ENCODE results near the gene S1PR3.

GRCh38 chr9:89022902-89023301, 31.6 kb downstream of the S1PR3 start:
- TF ChIP-seq, protein P1, sequence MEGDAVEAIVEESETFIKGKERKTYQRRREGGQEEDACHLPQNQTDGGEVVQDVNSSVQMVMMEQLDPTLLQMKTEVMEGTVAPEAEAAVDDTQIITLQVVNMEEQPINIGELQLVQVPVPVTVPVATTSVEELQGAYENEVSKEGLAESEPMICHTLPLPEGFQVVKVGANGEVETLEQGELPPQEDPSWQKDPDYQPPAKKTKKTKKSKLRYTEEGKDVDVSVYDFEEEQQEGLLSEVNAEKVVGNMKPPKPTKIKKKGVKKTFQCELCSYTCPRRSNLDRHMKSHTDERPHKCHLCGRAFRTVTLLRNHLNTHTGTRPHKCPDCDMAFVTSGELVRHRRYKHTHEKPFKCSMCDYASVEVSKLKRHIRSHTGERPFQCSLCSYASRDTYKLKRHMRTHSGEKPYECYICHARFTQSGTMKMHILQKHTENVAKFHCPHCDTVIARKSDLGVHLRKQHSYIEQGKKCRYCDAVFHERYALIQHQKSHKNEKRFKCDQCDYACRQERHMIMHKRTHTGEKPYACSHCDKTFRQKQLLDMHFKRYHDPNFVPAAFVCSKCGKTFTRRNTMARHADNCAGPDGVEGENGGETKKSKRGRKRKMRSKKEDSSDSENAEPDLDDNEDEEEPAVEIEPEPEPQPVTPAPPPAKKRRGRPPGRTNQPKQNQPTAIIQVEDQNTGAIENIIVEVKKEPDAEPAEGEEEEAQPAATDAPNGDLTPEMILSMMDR (conservative IDR thresholded peaks at IDR 0.05): no peak
- no peak for TF ChIP-seq EZH2 (IDR thresholded peaks at IDR 0.05; ENCODE audit: low read depth)

Measured in PC-9 (cell line).